Osteoblast (primary cell): ENCODE measurements around the gene TOX3. TPM values are rescaled to one million over a fixed set of nuclear protein-coding genes. Genes with fewer than 3 reads are reported as not detected.

Experiments used
- DNase-seq: peaks from one replicate; pipeline ENCODE4 v3.0.0; 2011; ENCODE audit warnings: low spot score, mixed read lengths; ENCODE audit not compliant: insufficient read length; ENCODE audit errors: missing footprints
- H2AFZ ChIP-seq: 2 replicates; pipeline ENCODE4 v1.6.0; 2011; ENCODE audit warnings: mild to moderate bottlenecking, low read length
- H3K27ac ChIP-seq: 2 replicates; pipeline ENCODE4 v1.5.1; 2011; ENCODE audit warnings: mild to moderate bottlenecking, low read depth, low read length, moderate library complexity
- H3K27me3 ChIP-seq: 2 replicates; pipeline ENCODE4 v1.6.0; 2012; ENCODE audit warnings: mild to moderate bottlenecking, control low read depth, inconsistent platforms, low read length, moderate library complexity; ENCODE audit not compliant: insufficient read depth
- H3K36me3 ChIP-seq: 2 replicates; pipeline ENCODE4 v1.5.1; 2011; ENCODE audit warnings: mild to moderate bottlenecking, low read length, control low read depth, moderate library complexity; ENCODE audit not compliant: insufficient read depth
- H3K4me1 ChIP-seq: 2 replicates; pipeline ENCODE4 v1.5.1; 2011; ENCODE audit warnings: mild to moderate bottlenecking, low read length, control low read depth, moderate library complexity; ENCODE audit not compliant: insufficient read depth
- H3K4me2 ChIP-seq: 2 replicates; pipeline ENCODE4 v1.6.0; 2011; ENCODE audit warnings: mild to moderate bottlenecking, low read length; ENCODE audit not compliant: insufficient read depth
- H3K4me3 ChIP-seq: fragments of 200-600 bp; sonication (generic); 3 replicates; pipeline ENCODE4 v1.5.1; 2012; ENCODE audit warnings: mild to moderate bottlenecking, low read length, inconsistent platforms; ENCODE audit not compliant: insufficient read depth
- H3K79me2 ChIP-seq: 2 replicates; pipeline ENCODE4 v1.6.0; 2012; ENCODE audit warnings: mild to moderate bottlenecking, low read length, control low read depth, inconsistent platforms; ENCODE audit not compliant: insufficient read depth
- H3K9me3 ChIP-seq: 2 replicates; pipeline ENCODE4 v1.5.1; 2011; ENCODE audit warnings: low read depth, low read length, control low read depth
- H4K20me1 ChIP-seq: 2 replicates; pipeline ENCODE4 v1.6.0; 2012; ENCODE audit warnings: mild to moderate bottlenecking, low read length, control low read depth; ENCODE audit not compliant: insufficient read depth
- CTCF ChIP-seq: IDR thresholded peaks from 2 replicates; pipeline ENCODE4 v1.5.1; 2011; ENCODE audit warnings: mild to moderate bottlenecking, low read depth, low read length, moderate library complexity; ENCODE audit errors: extremely low read depth
- total RNA-seq: library from RNA; depleted of rRNA; stranded (reverse); fragments of >200 nt; gene quantifications from 2 replicates; pipeline ENCODE4 v1.2.3, GENCODE V29; 2012

TOX3 gene
- total RNA-seq, 1 donor = not detected

- H3K4me2 ChIP-seq = no peak overlapping the region
- no peak for DNase-seq
- no peaks in the 10 kb centered on the region for H3K9me3 ChIP-seq
- H3K79me2 ChIP-seq = no peaks in the 10 kb centered on the region
- H3K36me3 ChIP-seq = no peaks in the 10 kb centered on the region
- H3K27me3 ChIP-seq = no peaks in the 10 kb centered on the region
- H2AFZ ChIP-seq = no peak overlapping the region
- H3K4me1 ChIP-seq = no peaks in the 10 kb centered on the region
- H3K4me3 ChIP-seq = no peak overlapping the region
- no peaks in the 10 kb centered on the region for H4K20me1 ChIP-seq
- no peak overlapping the region for H3K27ac ChIP-seq
- TF ChIP-seq CTCF = no peak
These were observed 45.2 kb downstream of the TOX3 start for GRCh38 chr16:52501746-52502145.

- Histone ChIP-seq H3K4me1 (no peaks in the 10 kb centered on the region), H4K20me1 (no peaks in the 10 kb centered on the region), H3K36me3 (no peaks in the 10 kb centered on the region), H3K27ac (no peak overlapping the region), H3K4me3 (no peak overlapping the region), H3K4me2 (no peak overlapping the region), H3K79me2 (no peaks in the 10 kb centered on the region), H3K27me3 (no peaks in the 10 kb centered on the region), H3K9me3 (no peaks in the 10 kb centered on the region), H2AFZ (no peak overlapping the region)
- no peak for DNase-seq
- no peak for TF ChIP-seq CTCF
These were observed 46.0 kb downstream of the TOX3 start for GRCh38 chr16:52500963-52501362.

DNA sequence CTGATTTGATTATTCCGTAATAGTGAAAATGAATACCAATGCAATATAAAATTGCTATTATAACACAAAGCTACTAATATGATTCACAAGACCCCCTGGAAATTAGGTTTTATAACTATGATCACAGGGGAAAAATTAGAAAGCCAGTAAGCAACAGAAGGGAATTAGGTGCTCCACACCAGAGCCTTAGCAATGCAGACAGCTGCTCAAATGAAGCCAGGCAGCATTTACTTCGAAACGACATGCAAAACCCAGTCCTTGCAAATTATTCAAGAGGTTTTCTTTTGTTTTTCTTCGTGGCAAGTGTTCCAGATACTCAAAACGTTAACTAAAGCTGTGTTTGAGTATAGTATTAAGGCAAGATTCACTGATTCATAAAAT is 47.9 kb downstream of the TOX3 start:
- H3K9me3 ChIP-seq = no peaks in the 10 kb centered on the region
- H2AFZ ChIP-seq = no peak overlapping the region
- no peak overlapping the region for H3K27ac ChIP-seq

More for the DNA sequence above, 47.9 kb downstream of the TOX3 start:
- DNase-seq = no peak
- no peaks in the 10 kb centered on the region for H3K27me3 ChIP-seq
- no peaks in the 10 kb centered on the region for H3K79me2 ChIP-seq
- no peak overlapping the region for H3K4me3 ChIP-seq
- no peaks in the 10 kb centered on the region for H4K20me1 ChIP-seq
- no peak for TF ChIP-seq CTCF
- no peaks in the 10 kb centered on the region for H3K4me1 ChIP-seq
- no peaks in the 10 kb centered on the region for H3K36me3 ChIP-seq
- no peak overlapping the region for H3K4me2 ChIP-seq
